D721Med (cell line): ENCODE data around the gene DIP2C.

Experiments used
- DNase-seq: peaks from one replicate; pipeline ENCODE4 v3.0.0; 2011; ENCODE audit warnings: low spot score; ENCODE audit not compliant: insufficient read length
- FAIRE-seq: peaks from 2 replicates; lab custom pipeline; 2011; peaks lifted over from hg19 to GRCh38; lab: Jason Lieb, UNC
- TF ChIP-seq, protein P1 (sequence below): IDR thresholded peaks from 2 replicates; pipeline ENCODE4 v1.5.1; 2012; ENCODE audit warnings: mild to moderate bottlenecking, control low read depth; ENCODE audit not compliant: insufficient read depth; ENCODE audit errors: missing control alignments

The DIP2C gene

DNA sequence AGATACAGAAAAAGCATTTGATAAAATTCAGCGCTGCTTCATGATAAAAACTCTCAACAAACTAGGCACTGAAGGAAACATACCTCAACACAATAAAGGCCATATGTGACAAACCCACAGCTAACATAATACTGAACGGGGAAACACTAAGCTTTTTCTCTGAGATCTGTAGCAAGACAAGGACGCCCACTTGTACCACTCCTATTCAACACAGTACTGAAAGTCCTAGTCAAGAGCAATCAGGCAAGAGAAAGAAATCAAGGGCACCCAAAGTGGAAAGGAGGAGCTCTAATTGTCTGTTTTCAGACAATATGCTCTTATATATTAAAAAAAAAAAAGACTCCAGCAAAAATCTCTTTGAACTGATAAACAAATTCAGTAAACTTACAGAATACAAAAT is 13.3 kb downstream of the DIP2C start:
- DNase-seq = no peak
- no peak for FAIRE-seq
- TF ChIP-seq, protein P1, sequence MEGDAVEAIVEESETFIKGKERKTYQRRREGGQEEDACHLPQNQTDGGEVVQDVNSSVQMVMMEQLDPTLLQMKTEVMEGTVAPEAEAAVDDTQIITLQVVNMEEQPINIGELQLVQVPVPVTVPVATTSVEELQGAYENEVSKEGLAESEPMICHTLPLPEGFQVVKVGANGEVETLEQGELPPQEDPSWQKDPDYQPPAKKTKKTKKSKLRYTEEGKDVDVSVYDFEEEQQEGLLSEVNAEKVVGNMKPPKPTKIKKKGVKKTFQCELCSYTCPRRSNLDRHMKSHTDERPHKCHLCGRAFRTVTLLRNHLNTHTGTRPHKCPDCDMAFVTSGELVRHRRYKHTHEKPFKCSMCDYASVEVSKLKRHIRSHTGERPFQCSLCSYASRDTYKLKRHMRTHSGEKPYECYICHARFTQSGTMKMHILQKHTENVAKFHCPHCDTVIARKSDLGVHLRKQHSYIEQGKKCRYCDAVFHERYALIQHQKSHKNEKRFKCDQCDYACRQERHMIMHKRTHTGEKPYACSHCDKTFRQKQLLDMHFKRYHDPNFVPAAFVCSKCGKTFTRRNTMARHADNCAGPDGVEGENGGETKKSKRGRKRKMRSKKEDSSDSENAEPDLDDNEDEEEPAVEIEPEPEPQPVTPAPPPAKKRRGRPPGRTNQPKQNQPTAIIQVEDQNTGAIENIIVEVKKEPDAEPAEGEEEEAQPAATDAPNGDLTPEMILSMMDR = no peak

DNA sequence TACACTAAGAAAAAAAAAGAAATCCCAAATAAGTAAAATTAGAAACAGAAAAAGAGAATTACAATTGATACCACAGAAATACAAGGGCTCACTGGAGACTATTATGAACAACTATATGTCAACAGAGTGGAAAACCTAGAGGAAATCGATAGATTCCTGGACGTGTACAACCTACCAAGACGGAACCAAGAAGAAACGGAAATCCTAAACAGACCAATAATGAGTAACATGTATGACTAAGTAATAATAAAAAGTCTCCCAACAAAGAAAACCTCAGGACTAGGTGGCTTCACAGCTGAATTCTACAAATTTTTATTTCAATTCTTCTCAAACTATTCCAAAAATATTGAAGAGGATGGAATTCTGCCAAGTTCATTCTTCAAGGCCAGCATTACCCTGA is 13.9 kb downstream of the DIP2C start:
- DNase-seq (no peak), FAIRE-seq (no peak)
- TF ChIP-seq, protein P1 = no peak

DNA sequence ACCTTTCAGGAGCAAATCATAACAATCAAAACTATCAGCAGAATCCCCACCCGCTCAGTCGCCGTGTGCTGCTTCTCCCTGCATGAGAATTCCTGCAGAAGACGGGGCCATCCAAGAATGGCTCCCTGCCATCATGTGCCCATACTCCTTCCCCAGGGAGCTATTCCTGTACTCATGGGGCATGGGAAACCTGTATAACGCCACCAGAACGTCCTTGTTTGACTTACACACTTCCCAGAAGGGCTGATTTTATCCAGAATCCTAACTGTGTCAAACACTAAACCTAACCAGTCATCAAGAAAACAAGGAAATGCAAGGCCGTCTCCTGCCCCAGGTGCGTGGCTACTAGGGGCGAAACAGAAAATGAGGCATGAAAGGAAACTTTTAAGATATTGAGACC is 16.0 kb downstream of the DIP2C start:
- TF ChIP-seq, protein P1 = no peak
- no peak for DNase-seq
- FAIRE-seq = no peak

DNA sequence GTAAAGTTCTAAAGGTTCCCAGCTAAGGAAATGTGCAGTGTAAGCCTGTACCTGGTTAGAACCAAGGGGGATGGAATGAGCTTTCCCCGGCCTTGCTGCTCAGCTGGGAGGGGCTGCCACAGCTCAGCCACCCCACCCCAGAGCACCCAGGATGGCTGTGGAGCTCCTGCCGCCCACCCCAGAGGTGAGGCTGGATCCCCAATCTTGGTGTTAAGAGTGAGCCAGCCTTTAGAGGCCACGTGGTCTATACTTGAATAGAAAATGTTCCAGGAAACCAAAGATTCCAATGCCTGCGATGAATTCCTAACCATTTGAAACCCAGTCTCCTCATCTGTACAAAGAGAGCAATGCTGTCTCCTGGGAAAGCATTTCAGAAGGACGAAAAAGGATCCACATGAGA is 16.5 kb downstream of the DIP2C start:
- FAIRE-seq = no peak
- no peak for DNase-seq
- TF ChIP-seq, protein P1 = no peak

DNA sequence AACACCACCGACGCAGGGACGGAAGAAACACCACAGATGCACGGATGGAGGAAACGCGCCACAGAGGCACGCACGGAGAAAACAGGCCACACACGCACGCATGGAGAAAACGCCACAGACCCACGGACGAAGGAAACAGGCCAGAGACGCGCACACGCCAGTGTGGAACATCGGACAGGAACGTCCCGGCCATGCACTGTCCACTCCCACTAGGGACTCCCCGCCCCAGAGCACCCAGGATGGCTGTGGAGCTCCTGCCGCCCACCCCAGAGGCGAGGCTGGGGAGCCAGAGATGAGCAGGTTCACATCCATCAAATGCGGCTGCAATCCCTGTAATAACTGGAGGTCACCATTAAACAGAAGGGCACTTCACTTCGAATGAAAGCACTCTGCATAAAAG is 17.3 kb downstream of the DIP2C start:
- TF ChIP-seq, protein P1 = no peak
- FAIRE-seq (no peak), DNase-seq (no peak)

DNA sequence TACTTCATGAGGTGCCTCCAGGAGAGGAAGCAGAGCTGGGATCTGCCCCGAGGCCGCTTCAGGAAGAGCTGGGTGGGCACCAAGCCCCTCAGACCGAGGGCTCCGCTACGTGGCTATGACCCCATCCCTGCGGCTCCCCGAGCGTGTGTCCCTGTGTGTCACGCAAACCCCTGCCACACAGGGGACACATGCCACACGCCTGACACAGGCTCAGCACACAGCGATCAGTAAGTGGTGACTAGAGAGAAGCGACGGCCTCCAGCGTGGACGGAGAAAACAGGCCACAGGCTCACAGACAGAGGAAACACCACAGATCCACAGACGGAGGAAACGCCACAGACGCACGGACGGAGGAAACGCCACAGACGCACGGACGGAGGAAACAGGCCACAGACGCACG is 18.5 kb downstream of the DIP2C start:
- TF ChIP-seq, protein P1 = no peak
- FAIRE-seq (no peak), DNase-seq (no peak)

DNA sequence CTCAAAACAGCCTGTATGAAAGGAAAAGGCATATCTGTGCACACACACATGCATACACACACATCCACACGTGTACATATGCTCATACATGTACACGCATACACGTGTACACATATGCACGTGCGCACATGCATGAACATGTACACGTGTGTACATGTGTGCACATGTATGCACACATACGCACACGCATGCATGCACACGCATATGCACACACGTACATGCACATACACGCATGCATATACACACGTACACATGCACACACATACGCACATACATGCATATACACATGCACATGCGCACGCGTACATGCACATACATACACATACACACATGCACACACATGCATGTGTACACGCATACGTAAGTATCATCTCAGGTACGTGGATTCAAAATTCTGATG is 19.4 kb downstream of the DIP2C start:
- DNase-seq (no peak), FAIRE-seq (no peak)
- TF ChIP-seq, protein P1 = no peak
